Fibroblast of pulmonary artery (primary cell): ENCODE results near the gene CTNND1.
"Not testable (repeated sequence)": the region's sequence is repeated elsewhere in the genome, so short reads cannot be mapped to it uniquely, and the experiment has no call there.

Experiments
- DNase-seq: peaks from one replicate; pipeline ENCODE4 v3.0.0-alpha.2; 2010; ENCODE audit warnings: low read depth
- H3K4me3 ChIP-seq: replicated peaks from 2 replicates; pipeline ENCODE4 v1.5.1; 2011; ENCODE audit warnings: low read depth, mild to moderate bottlenecking, control low read depth, low read length, moderate library complexity
- TF ChIP-seq, protein P1 (sequence below): IDR thresholded peaks from 2 replicates; pipeline ENCODE4 v1.5.1; 2011; ENCODE audit warnings: mild to moderate bottlenecking, control low read depth, low read length, inconsistent platforms; ENCODE audit errors: missing control alignments

The CTNND1 gene, protein sequence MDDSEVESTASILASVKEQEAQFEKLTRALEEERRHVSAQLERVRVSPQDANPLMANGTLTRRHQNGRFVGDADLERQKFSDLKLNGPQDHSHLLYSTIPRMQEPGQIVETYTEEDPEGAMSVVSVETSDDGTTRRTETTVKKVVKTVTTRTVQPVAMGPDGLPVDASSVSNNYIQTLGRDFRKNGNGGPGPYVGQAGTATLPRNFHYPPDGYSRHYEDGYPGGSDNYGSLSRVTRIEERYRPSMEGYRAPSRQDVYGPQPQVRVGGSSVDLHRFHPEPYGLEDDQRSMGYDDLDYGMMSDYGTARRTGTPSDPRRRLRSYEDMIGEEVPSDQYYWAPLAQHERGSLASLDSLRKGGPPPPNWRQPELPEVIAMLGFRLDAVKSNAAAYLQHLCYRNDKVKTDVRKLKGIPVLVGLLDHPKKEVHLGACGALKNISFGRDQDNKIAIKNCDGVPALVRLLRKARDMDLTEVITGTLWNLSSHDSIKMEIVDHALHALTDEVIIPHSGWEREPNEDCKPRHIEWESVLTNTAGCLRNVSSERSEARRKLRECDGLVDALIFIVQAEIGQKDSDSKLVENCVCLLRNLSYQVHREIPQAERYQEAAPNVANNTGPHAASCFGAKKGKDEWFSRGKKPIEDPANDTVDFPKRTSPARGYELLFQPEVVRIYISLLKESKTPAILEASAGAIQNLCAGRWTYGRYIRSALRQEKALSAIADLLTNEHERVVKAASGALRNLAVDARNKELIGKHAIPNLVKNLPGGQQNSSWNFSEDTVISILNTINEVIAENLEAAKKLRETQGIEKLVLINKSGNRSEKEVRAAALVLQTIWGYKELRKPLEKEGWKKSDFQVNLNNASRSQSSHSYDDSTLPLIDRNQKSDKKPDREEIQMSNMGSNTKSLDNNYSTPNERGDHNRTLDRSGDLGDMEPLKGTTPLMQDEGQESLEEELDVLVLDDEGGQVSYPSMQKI

DNA sequence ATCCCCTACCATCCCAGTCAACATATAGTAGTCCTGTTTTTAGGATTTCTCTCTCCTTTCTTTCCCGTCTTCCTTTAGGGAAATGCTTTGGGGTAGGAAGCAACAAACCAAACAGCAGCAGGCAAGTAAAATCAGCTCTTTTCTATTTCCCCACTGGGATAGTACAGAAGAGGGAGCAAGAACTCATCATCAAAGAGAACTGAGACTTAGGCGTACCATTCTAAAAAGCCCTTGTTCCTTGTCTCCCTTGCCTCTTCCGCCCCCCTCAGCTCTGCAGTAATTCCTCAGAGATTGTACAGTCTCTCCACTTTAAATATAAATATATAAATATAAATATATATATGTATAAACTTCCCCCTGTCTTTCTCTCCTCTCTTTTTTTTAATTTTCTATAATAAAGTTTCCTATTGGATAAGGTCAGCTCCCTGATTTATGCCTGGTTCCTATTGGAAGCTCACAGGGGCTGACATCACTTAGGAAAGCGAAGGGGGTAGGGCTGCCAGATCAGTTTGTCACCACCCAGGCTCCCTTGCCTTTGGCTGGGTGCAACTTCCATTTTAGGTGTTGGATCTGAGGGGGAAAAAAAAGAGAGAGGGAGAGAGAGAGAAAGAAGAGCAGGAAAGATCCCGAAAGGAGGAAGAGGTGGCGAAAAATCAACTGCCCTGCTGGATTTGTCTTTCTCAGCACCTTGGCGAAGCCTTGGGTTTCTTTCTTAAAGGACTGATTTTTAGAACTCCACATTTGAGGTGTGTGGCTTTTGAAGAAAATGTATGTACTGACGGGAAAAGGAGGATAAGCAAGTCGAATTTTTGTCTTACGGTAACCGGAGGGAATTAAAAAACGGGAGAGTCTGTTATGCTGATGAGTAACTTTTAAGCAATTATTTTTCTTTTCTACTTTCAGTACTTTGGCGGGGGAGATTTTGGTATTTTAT is at the start of gene CTNND1:
CTNND1 (plus strand) TSS at position 502 of the 934 bp plus-strand sequence. CDS start 29,677 bp downstream, outside the sequence.
- DNase-seq = peak; percentile 99
- H3K4me3 ChIP-seq = peak within 1 kb of the TSS; percentile 71
- TF ChIP-seq, protein P1, sequence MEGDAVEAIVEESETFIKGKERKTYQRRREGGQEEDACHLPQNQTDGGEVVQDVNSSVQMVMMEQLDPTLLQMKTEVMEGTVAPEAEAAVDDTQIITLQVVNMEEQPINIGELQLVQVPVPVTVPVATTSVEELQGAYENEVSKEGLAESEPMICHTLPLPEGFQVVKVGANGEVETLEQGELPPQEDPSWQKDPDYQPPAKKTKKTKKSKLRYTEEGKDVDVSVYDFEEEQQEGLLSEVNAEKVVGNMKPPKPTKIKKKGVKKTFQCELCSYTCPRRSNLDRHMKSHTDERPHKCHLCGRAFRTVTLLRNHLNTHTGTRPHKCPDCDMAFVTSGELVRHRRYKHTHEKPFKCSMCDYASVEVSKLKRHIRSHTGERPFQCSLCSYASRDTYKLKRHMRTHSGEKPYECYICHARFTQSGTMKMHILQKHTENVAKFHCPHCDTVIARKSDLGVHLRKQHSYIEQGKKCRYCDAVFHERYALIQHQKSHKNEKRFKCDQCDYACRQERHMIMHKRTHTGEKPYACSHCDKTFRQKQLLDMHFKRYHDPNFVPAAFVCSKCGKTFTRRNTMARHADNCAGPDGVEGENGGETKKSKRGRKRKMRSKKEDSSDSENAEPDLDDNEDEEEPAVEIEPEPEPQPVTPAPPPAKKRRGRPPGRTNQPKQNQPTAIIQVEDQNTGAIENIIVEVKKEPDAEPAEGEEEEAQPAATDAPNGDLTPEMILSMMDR = no peak

DNA sequence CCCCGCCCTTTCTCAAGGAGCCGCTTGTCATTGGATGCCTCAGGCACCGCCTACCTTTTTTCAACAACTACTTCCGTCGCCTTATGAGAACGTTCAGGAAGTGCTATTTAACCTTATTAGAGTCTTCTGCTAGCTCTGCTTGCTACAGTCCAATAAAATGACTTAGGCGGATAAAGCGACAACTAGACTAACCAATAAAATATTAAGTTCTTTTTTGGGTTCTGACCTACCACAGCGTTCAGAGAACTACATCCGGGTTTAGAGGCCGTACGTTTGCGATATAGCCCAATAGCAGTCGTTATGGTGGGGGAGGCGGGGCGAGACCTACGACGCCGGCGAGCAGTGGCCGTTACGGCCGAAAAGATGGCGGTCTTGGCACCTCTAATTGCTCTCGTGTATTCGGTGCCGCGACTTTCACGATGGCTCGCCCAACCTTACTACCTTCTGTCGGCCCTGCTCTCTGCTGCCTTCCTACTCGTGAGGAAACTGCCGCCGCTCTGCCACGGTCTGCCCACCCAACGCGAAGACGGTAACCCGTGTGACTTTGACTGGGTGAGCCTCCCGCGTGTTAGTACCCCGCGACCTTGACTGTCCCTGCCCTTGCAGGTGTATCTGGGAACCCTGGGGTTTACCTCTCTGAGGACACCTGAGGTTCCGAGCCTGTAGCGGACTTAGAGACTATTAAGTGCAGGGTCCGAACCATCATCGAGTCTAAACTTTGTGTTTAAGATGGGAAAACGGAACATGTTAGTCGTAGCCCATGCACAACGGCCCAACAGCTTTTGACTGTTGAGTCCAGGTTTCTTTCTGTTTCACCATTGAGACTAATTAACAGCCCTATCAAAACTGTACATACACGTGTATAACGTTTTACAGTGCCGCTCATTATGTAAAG is 49.1 kb upstream of the CTNND1 start, which contains the start of gene TMX2:
TMX2 (plus strand) TSS at position 338 of the 895 bp plus-strand sequence; CDS start at position 364, 26 bp downstream.
- TF ChIP-seq, protein P1 = no peak
- H3K4me3 ChIP-seq = peak within 1 kb of the TSS; percentile 100
- DNase-seq = peak; percentile 99

DNA sequence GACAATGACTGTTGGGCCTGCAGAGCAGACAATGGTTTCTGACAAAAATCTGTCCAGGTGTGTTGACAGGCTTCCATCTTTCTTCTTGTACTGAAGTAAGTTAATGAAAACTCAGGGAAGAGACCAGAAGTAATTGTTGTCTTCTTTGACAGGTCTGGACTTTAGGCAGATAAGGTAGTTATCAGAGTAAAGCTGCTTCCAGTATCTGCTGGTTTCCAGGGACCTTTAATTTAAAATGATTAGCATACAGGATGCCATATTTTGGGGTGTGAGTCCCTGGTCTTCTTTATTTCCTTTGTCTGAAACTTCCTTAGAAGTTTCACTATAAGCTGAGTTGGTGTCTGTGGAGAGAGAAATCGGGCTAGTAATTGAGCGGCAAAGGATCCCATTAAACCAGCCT is 47.8 kb upstream of the CTNND1 start:
- H3K4me3 ChIP-seq = peak overlapping the region; percentile 100
- TF ChIP-seq, protein P1 = no peak
- DNase-seq = no peak

DNA sequence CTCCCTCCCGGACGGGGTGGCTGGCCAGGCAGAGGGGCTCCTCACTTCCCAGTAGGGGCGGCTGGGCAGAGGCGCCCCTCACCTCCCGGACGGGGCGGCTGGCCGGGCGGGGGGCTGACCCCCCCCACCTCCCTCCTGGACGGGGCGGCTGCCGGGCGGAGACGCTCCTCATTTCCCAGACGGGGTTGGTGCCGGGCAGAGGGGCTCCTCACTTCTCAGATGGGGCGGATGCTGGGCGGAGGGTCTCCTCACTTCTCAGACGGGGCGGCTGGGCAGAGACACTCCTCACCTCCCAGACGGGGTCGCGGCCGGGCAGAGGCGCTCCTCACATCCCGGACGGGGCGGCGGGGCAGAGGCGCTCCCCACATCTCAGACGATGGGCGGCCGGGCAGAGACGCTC is 44.9 kb upstream of the CTNND1 start:
- DNase-seq, H3K4me3 ChIP-seq: not testable (repeated sequence)

DNA sequence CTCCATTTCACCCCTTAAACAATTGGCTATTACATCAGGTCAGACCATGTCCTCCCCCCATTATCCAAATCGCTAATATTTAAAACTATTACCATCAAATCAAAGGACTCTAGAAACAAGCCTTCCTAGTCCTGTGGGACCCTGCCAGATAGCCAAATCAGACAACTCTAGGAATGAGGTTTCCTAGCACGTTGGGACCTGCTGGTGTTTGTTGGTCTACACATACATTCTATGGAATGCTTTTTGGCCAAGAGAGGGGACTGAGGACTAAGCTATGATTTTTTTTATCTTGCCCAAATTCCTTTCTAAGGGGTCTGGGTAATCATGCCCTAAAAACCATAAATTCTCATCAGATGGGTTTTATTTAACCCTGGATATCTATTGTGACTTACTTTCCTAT is 34.4 kb upstream of the CTNND1 start:
- TF ChIP-seq, protein P1 = no peak
- no peak overlapping the region for H3K4me3 ChIP-seq
- no peak for DNase-seq

DNA sequence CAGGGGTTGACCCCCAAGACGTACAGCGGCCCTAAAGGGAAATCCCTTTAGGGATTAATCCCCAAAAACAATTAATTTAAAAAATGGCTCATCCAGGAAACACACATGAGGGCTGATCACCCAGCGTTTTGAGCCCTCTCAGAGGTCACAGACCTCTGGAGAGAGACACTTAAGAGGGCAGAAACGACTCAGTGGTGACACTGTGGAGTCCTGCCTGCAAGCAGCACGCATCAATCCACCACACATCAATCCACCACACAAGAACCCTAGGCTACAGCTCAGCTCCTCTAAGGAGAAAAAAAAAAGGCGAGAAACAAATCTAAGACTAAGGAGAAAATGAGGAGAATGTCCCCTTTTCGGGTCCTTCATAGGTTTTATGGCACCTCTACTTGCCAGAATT is 32.8 kb upstream of the CTNND1 start:
- DNase-seq = no peak
- TF ChIP-seq, protein P1 = no peak
- H3K4me3 ChIP-seq = no peak overlapping the region
